ENCODE results near the gene CDC5L.

- TF ChIP-seq CTCF (IDR thresholded peaks at IDR 0.05; ENCODE audit: low read depth, low read length), result no peak
- no peak for TF ChIP-seq POLR2A (IDR thresholded peaks at IDR 0.05; ENCODE audit: extremely low read depth, insufficient read length)
- TF ChIP-seq MAX (IDR thresholded peaks at IDR 0.05; ENCODE audit: low read depth, low read length), result no peak
- TF ChIP-seq MYC (IDR thresholded peaks at IDR 0.05; ENCODE audit: low read depth, low read length), result no peak
Measured at GRCh38 chr6:44496665-44497369, 109.3 kb downstream of the CDC5L start.
